Psoas muscle (tissue), 8 donors: ENCODE measurements around the gene RASA3. TPM values are rescaled to one million over a fixed set of nuclear protein-coding genes. Genes with fewer than 3 reads are reported as not detected.
"Not testable (repeated sequence)": the region's sequence is repeated elsewhere in the genome, so short reads cannot be mapped to it uniquely, and the experiment has no call there.

Experiments
- ATAC-seq, 4 donors: fragments of 200-7000 bp; cut with Tn5 transposase; one replicate each; pipeline ENCODE4 v1.9.1; 2020; ENCODE audit warnings: moderate library complexity in 3 of 4, mild to moderate bottlenecking in 2 of 4
- DNase-seq, 2 donors: peaks; one replicate each; pipeline ENCODE4 v3.0.0-alpha.2; 2020
- H3K27ac ChIP-seq: fragments of 200-600 bp; one replicate; pipeline ENCODE4 v1.8.0; 2022
- H3K27me3 ChIP-seq, 3 donors: fragments of 200-600 bp in 1 of 3; one replicate each; pipeline versions ENCODE4 v1.6.1 to v1.8.0; 2013 to 2022; ENCODE audit warnings: low read length in 2 of 3, mild to moderate bottlenecking in 2 of 3, moderate library complexity in 1 of 3; ENCODE audit not compliant: insufficient read depth in 3 of 3
- H3K36me3 ChIP-seq, 2 donors: fragments of 200-600 bp in 1 of 2; one replicate each; pipeline versions ENCODE4 v1.6.1 to v1.8.0; 2013 to 2022; ENCODE audit warnings: low read depth in 1 of 2, mild to moderate bottlenecking in 1 of 2, moderate library complexity in 1 of 2; ENCODE audit not compliant: insufficient read depth in 1 of 2
- H3K4me1 ChIP-seq: fragments of 200-600 bp; one replicate; pipeline ENCODE4 v1.8.0; 2022
- H3K4me3 ChIP-seq: fragments of 200-600 bp; one replicate; pipeline ENCODE4 v1.8.0; 2022; ENCODE audit warnings: mild to moderate bottlenecking
- H3K9me3 ChIP-seq: fragments of 200-600 bp; one replicate; pipeline ENCODE4 v1.8.0; 2022
- WGBS, 3 donors: extraction: QIAGEN DNeasy Blood & Tissue Kit; methylation state at CpG; one replicate each; pipeline versions ENCODE4 v1.1.6 to v1.1.7; 2013; 5-methylcytosine and 5-hydroxymethylcytosine counted together
- intact Hi-C, 2 donors: fragments of 100-400 bp; cut with DNase I; formaldehyde crosslinking; loops; one replicate each; pipeline versions ENCODE4 v1.11.0 to v1.14.2; 2022
- polyA plus RNA-seq, 3 donors: library from polyadenylated mRNA; stranded (reverse); fragments of 200-250 nt; gene quantifications; one replicate each; pipeline ENCODE4 v1.2.3, GENCODE V29; 2013
- total RNA-seq, 4 donors: library from RNA; stranded (reverse); fragmentation: NEBNext Ultra II Directional in 2 of 4; extraction: Animal tissue kit (Norgen Biotek cat#: 25700) in 2 of 4; gene quantifications; one replicate each; pipeline versions ENCODE4 v1.2.1 to v1.2.4, GENCODE V29; 2021 to 2023
- TF ChIP-seq, protein P1 (sequence below): fragments of 200-600 bp; IDR thresholded peaks from one replicate; pipeline ENCODE4 v1.8.0; 2022; ENCODE audit warnings: antibody characterized with exemption
- donor health status: healthy with polysubstance abuse.
- donor health status: DM: no; HTN: no; CAD: no; lungs with moderate emphysema.
- donor health status: Bipolar disorder and iron deficiency.
- donor health status: healthy.
- donor health status: DM: yes; HTN: yes; CAD: no.
- donor health status: DM: no; HTN: no; CAD: no.
- donor health status: DM: no; HTN: no; CAD: no.
- donor health status: DM: yes; HTN: yes; CAD: no.

Gene RASA3
- total and polyA plus RNA-seq, 7 donors = 4.8 to 24.4 (median 13.1) TPM

DNA sequence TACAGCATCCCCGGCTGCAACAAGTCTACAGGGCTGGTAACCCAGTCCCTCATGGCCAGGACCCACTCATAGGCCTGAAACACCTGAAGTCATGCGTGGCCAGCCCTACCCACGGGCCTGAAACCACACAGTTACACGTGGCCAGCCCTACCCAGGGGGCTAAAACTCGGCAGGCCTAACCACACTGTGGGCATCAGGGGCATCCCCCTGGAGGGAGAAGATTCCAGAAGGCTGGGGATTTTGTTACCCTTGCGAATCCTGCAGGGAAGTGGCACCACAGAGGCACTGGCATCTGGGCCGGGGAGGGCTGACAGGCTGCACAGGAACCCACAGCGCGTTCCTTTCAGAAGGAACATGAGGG is 110.1 kb downstream of the RASA3 start:
- Histone ChIP-seq H3K4me1 (peaks cover 5% of the 10 kb centered on the region), H3K27ac (no peak overlapping the region), H3K27me3 (no peaks in the 10 kb centered on the region), H3K9me3 (no peaks in the 10 kb centered on the region), H3K4me3 (no peak overlapping the region), H3K36me3 (peaks cover 0 to 67% of the 10 kb centered on the region in 2 donors)
- intact Hi-C loops = no loop called here
- WGBS, 3 donors = 90 to 92% (median 92%) methylated on average over 9 of the region's 9 CpGs
- DNase-seq = no peak
- no peak for ATAC-seq
- TF ChIP-seq, protein P1, sequence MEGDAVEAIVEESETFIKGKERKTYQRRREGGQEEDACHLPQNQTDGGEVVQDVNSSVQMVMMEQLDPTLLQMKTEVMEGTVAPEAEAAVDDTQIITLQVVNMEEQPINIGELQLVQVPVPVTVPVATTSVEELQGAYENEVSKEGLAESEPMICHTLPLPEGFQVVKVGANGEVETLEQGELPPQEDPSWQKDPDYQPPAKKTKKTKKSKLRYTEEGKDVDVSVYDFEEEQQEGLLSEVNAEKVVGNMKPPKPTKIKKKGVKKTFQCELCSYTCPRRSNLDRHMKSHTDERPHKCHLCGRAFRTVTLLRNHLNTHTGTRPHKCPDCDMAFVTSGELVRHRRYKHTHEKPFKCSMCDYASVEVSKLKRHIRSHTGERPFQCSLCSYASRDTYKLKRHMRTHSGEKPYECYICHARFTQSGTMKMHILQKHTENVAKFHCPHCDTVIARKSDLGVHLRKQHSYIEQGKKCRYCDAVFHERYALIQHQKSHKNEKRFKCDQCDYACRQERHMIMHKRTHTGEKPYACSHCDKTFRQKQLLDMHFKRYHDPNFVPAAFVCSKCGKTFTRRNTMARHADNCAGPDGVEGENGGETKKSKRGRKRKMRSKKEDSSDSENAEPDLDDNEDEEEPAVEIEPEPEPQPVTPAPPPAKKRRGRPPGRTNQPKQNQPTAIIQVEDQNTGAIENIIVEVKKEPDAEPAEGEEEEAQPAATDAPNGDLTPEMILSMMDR = no peak

DNA sequence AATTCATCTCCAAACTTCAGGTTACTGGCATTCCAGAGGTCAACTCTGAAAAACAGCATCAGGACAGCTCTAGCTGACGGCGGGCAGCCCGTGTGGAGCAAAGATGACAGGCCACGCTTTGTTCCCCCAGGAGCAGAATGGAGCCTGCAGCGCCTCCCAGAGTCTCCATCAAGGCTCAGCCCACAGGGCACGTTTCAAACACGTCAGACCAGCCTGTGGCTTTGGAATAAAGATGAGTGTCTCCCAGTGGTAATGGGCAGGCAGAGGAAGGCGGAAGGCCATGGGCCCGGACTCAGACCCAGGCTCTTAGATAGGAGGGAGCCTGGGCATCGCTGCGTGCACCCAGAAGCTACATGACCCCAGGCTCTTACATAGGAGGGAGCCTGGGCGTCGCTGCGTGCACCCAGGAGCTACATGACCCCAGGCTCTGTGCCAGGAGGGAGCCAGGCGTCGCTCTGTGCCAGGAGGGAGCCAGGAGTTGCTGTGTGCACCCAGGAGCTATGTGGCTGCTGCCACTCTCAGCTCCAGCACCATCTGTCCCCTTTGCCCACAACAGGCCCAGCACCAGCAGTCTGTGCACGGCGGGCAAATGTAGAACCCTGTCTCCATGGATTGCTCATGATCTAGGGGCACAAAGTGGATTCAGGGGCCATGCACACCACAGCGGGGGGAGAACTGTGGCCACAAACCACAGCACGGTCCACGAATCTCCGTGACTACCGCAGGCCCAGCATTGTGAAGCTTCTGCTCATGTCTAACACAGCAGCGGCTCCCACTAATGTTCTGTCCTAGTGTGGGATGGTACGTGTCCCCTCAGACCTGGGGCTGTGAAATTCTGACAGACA is 110.7 kb downstream of the RASA3 start:
- Histone ChIP-seq H3K27me3 (no peaks in the 10 kb centered on the region), H3K36me3 (peaks cover 0 to 68% of the 10 kb centered on the region in 2 donors), H3K4me1 (peaks cover under 1% of the 10 kb centered on the region), H3K4me3 (no peak overlapping the region), H3K9me3 (no peaks in the 10 kb centered on the region), H3K27ac (no peak overlapping the region)
- TF ChIP-seq, protein P1 = no peak
- no peak for ATAC-seq
- DNase-seq = no peak
- WGBS, 3 donors = 81 to 87% (median 87%) methylated on average over 25 of the region's 25 CpGs
- intact Hi-C loops = no loop called here

DNA sequence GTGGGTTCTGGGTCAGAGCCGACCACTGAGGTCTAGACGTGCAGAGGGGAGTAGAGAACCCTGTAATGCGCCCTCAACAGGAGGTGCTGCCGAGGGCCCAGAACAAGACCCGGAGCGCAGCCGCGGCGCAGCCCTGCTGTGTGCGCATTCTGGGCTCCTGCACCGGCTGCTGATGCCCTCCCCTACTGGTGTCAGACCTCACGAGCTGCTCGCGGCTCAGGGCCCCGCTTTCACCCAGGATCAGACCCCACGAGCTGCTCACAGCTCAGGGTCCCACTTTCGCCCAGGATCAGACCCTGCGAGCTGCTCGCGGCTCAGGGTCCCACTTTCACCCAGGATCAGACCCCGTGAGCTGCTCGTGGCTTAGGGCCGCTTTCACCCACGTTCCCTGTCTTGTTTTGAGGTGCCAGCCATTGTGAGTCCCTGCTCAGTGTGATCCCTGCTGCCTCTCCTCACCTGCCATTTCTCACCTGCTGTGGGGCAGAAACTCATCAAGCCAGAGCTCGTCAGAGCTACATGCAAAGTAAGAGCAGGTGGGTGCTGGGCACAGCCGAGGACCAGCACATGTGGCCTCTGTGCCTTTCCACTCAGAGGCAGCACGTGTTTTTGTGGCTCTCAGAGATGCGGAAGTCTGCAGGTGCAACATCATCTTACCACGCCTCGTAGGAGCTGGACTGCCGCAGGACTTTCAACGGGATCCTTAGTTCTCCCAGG is 111.5 kb downstream of the RASA3 start:
- no peaks in the 10 kb centered on the region for H3K4me1 ChIP-seq
- no peaks in the 10 kb centered on the region for H3K9me3 ChIP-seq
- H3K27ac ChIP-seq = no peak overlapping the region
- H3K4me3 ChIP-seq = no peak overlapping the region
- 93% methylated on average over 32 of the region's 32 CpGs for WGBS, 3 donors
- DNase-seq (peak in 1 of 2 donors; percentile 7), ATAC-seq (no peak)
- intact Hi-C loops = no loop called here
- TF ChIP-seq, protein P1 = no peak
- H3K36me3 ChIP-seq = peaks cover 0 to 74% of the 10 kb centered on the region in 2 donors
- no peaks in the 10 kb centered on the region for H3K27me3 ChIP-seq

DNA sequence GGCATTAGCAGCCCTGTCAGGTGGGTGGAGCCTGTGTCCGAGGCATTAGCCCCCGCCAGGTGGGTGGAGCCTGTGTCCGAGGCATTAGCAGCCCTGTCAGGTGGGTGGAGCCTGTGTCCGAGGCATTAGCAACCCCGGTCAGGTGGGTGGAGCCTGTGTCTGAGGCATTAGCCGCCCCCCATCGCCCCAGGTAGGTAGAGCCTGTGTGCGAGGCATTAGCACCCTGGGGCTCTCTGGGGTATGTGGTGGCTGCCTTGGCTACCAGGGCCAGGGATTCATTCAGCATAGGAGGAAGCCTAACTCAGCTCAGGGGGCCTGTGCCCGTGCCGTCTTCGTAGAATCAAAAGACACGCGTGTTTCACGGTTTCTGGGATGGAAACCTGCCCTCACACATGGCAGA is 112.3 kb downstream of the RASA3 start:
- DNase-seq, H3K27me3 ChIP-seq, ATAC-seq, H3K4me1 ChIP-seq, H3K9me3 ChIP-seq, intact Hi-C loops, H3K27ac ChIP-seq, H3K4me3 ChIP-seq: not testable (repeated sequence)
- 90 to 96% (median 94%) methylated on average over 11 to 14 of the region's 14 CpGs for WGBS, 3 donors
- peaks cover 0 to 81% of the 10 kb centered on the region in 2 donors for H3K36me3 ChIP-seq

DNA sequence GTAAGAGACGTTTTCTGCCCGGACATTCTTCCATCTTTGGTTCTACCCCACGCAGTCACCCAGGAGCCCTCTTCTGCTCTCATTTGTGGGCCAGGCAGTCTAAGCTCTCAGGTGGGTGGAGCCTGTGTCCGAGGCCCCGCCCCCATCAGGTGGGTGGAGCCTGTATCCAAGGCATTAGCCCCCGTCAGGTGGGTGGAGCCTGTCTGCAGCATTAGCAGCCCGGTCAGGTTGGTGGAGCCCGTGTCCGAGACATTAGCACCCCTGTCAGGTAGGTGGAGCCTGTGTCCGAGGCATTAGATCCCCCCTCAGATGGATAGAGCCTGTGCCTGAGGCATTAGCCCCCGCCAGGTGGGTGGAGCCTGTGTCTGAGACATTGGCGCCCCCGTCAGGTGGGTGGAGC is 113.1 kb downstream of the RASA3 start:
- Histone ChIP-seq H3K4me1 (no peaks in the 10 kb centered on the region), H3K36me3 (peaks cover 0 to 87% of the 10 kb centered on the region in 2 donors), H3K27me3 (no peaks in the 10 kb centered on the region), H3K4me3 (no peak overlapping the region), H3K27ac (no peak overlapping the region), H3K9me3 (no peaks in the 10 kb centered on the region)
- DNase-seq = peak in 1 of 2 donors; percentile 32
- 89 to 93% (median 90%) methylated on average over 11 to 13 of the region's 13 CpGs for WGBS, 3 donors
- TF ChIP-seq, protein P1 = no peak
- ATAC-seq = peak in 2 of 4 donors; percentile 44 to 46
- intact Hi-C loops = no loop called here
